ENCODE measurements around the gene SVOPL. TPM values are rescaled to one million over a fixed set of nuclear protein-coding genes. Genes with fewer than 3 reads are reported as not detected.
A peak's percentile ranks its signal among the peaks of the same experiment; 100 is the strongest.
"Not testable (repeated sequence)": the region's sequence is repeated elsewhere in the genome, so short reads cannot be mapped to it uniquely, and the experiment has no call there.

Gene SVOPL
- total RNA-seq, 1 experiment from 2014 or later = 0.78 TPM

- Mint-ChIP-seq H3K36me3 (ENCODE audit: insufficient read depth, unreplicated experiment) (no peaks in the 10 kb centered on the region), H3K9me3 (ENCODE audit: low read depth, unreplicated experiment) (no peaks in the 10 kb centered on the region), H3K27ac (ENCODE audit: unreplicated experiment) (peak overlapping the region; percentile 41), H3K4me1 (ENCODE audit: low read depth, unreplicated experiment) (peaks cover 18% of the 10 kb centered on the region), H3K4me3 (ENCODE audit: low read depth, unreplicated experiment) (no peak overlapping the region), H3K27me3 (ENCODE audit: unreplicated experiment) (no peaks in the 10 kb centered on the region)
- peak; percentile 88 for DNase-seq
- no TSS peak for BruUV-seq (replicated peaks)
- CTCF ChIA-PET = interaction anchor here (0.5 to 1.4 kb wide), 15 partner anchors 16 to 836 kb away, joined by 3 to 39 read pairs (median 4); partner anchors contain the start of genes ATP6V0A4 and TMEM213
- intact Hi-C loops (cut with micrococcal nuclease; ENCODE audit: unreplicated experiment) = loop anchor here (1.0 to 10.0 kb wide), 6 partner anchors 128 to 641 kb away; partner anchors contain the start of gene TRIM24
- TF ChIP-seq CTCF (IDR thresholded peaks at IDR 0.05; ENCODE audit: unreplicated experiment) = peak; percentile 86
These were observed 37.6 kb upstream of the SVOPL start for GRCh38 chr7:138738551-138739335.

- Mint-ChIP-seq H3K27me3 (ENCODE audit: unreplicated experiment) (no peaks in the 10 kb centered on the region), H3K4me1 (ENCODE audit: low read depth, unreplicated experiment) (peaks cover 18% of the 10 kb centered on the region), H3K4me3 (ENCODE audit: low read depth, unreplicated experiment) (no peak overlapping the region), H3K27ac (ENCODE audit: unreplicated experiment) (peak overlapping the region; percentile 41), H3K9me3 (ENCODE audit: low read depth, unreplicated experiment) (no peaks in the 10 kb centered on the region), H3K36me3 (ENCODE audit: insufficient read depth, unreplicated experiment) (no peaks in the 10 kb centered on the region)
- DNase-seq = no peak
- no TSS peak for BruUV-seq (replicated peaks)
- CTCF ChIA-PET = interaction anchor here (0.5 to 1.4 kb wide), 14 partner anchors 16 to 834 kb away, joined by 3 to 39 read pairs (median 4); partner anchors contain the start of genes ATP6V0A4 and TMEM213
- no peak for TF ChIP-seq CTCF (IDR thresholded peaks at IDR 0.05; ENCODE audit: unreplicated experiment)
- intact Hi-C loops (cut with micrococcal nuclease; ENCODE audit: unreplicated experiment) = loop anchor here (1.0 to 10.0 kb wide), 6 partner anchors 128 to 641 kb away; partner anchors contain the start of gene TRIM24
These were observed 37.0 kb upstream of the SVOPL start for GRCh38 chr7:138738114-138738513.

- no peaks in the 10 kb centered on the region for H3K27me3 Mint-ChIP-seq (ENCODE audit: unreplicated experiment)
- H3K4me3 Mint-ChIP-seq (ENCODE audit: low read depth, unreplicated experiment) = no peak overlapping the region
- no peaks in the 10 kb centered on the region for H3K36me3 Mint-ChIP-seq (ENCODE audit: insufficient read depth, unreplicated experiment)
- DNase-seq = no peak
- H3K4me1 Mint-ChIP-seq (ENCODE audit: low read depth, unreplicated experiment) = peaks cover 18% of the 10 kb centered on the region
- no peaks in the 10 kb centered on the region for H3K9me3 Mint-ChIP-seq (ENCODE audit: low read depth, unreplicated experiment)
- intact Hi-C loops (cut with micrococcal nuclease; ENCODE audit: unreplicated experiment) = loop anchor here (5.0 to 10.0 kb wide), 3 partner anchors 173 to 351 kb away; partner anchors contain the start of gene TRIM24
- no peak for TF ChIP-seq CTCF (IDR thresholded peaks at IDR 0.05; ENCODE audit: unreplicated experiment)
- H3K27ac Mint-ChIP-seq (ENCODE audit: unreplicated experiment) = no peak overlapping the region
- no TSS peak for BruUV-seq (replicated peaks)
- CTCF ChIA-PET = no interaction called here
These were observed 34.2 kb upstream of the SVOPL start for GRCh38 chr7:138735399-138735798.

GRCh38 chr7:138731733-138732132 lies 30.6 kb upstream of the SVOPL start:
- H3K36me3 Mint-ChIP-seq (ENCODE audit: insufficient read depth, unreplicated experiment); H3K27ac Mint-ChIP-seq (ENCODE audit: unreplicated experiment); H3K27me3 Mint-ChIP-seq (ENCODE audit: unreplicated experiment); H3K4me3 Mint-ChIP-seq (ENCODE audit: low read depth, unreplicated experiment); H3K9me3 Mint-ChIP-seq (ENCODE audit: low read depth, unreplicated experiment); CTCF ChIA-PET; BruUV-seq (replicated peaks); H3K4me1 Mint-ChIP-seq (ENCODE audit: low read depth, unreplicated experiment); DNase-seq: not testable (repeated sequence)
- intact Hi-C loops (cut with micrococcal nuclease; ENCODE audit: unreplicated experiment) = loop anchor here (10.0 kb wide), 2 partner anchors 267 to 347 kb away; partner anchors contain the start of gene TRIM24

- DNase-seq = no peak
- Mint-ChIP-seq H3K9me3 (ENCODE audit: low read depth, unreplicated experiment) (no peaks in the 10 kb centered on the region), H3K4me3 (ENCODE audit: low read depth, unreplicated experiment) (no peak overlapping the region), H3K27ac (ENCODE audit: unreplicated experiment) (no peak overlapping the region), H3K4me1 (ENCODE audit: low read depth, unreplicated experiment) (no peaks in the 10 kb centered on the region), H3K27me3 (ENCODE audit: unreplicated experiment) (no peaks in the 10 kb centered on the region), H3K36me3 (ENCODE audit: insufficient read depth, unreplicated experiment) (no peaks in the 10 kb centered on the region)
- CTCF ChIA-PET = no interaction called here
- intact Hi-C loops (cut with micrococcal nuclease; ENCODE audit: unreplicated experiment) = no loop called here
- BruUV-seq (replicated peaks) = no TSS peak
- TF ChIP-seq CTCF (IDR thresholded peaks at IDR 0.05; ENCODE audit: unreplicated experiment) = no peak
These were observed 28.3 kb upstream of the SVOPL start for GRCh38 chr7:138729444-138729843.

All from Calu3 (cell line).